ENCODE data around the gene EYS.

DNA sequence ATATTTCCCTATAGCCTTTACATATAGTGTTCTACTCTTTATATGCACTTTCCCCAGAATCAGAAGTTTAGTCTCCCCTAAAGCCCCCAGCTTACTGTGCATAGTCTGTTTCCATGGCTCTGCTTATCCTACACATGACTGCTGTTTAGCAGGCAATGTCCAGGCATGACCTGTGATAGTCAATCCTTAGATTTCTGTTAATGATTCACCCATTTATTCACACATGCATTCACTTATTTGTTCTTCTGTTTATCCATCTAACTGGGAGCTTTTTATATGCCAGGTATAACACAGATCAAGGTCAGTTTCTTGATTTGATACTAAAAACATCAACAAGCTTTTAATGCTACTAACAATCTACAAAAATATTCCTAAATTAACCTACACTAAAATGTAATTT, 1770.6 kb downstream of the EYS start:
- TF ChIP-seq EP300 (IDR thresholded peaks at IDR 0.05) (no peak), POLR2AphosphoS5 (IDR thresholded peaks at IDR 0.05) (no peak)
- TF ChIP-seq, protein P1, sequence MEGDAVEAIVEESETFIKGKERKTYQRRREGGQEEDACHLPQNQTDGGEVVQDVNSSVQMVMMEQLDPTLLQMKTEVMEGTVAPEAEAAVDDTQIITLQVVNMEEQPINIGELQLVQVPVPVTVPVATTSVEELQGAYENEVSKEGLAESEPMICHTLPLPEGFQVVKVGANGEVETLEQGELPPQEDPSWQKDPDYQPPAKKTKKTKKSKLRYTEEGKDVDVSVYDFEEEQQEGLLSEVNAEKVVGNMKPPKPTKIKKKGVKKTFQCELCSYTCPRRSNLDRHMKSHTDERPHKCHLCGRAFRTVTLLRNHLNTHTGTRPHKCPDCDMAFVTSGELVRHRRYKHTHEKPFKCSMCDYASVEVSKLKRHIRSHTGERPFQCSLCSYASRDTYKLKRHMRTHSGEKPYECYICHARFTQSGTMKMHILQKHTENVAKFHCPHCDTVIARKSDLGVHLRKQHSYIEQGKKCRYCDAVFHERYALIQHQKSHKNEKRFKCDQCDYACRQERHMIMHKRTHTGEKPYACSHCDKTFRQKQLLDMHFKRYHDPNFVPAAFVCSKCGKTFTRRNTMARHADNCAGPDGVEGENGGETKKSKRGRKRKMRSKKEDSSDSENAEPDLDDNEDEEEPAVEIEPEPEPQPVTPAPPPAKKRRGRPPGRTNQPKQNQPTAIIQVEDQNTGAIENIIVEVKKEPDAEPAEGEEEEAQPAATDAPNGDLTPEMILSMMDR (IDR thresholded peaks at IDR 0.05) = no peak

Data from stomach (tissue), 4 donors.